SK-N-DZ (cell line): ENCODE results near the gene SNAI3.

Experiments
- DNase-seq: peaks from one replicate; pipeline ENCODE4 v3.0.0-alpha.2; 2015; ENCODE audit warnings: low spot score

SNAI3 gene

GRCh38 chr16:88721815-88722755 is 35.8 kb upstream of the SNAI3 start:
- DNase-seq: no peak

GRCh38 chr16:88721236-88721635 is 34.9 kb upstream of the SNAI3 start:
- DNase-seq: no peak

GRCh38 chr16:88720396-88720970 is 34.2 kb upstream of the SNAI3 start:
- DNase-seq: no peak

GRCh38 chr16:88719933-88720296 is 33.6 kb upstream of the SNAI3 start:
- no peak for DNase-seq

GRCh38 chr16:88719267-88719932 is 33.1 kb upstream of the SNAI3 start:
- no peak for DNase-seq

- DNase-seq: no peak
Observed at GRCh38 chr16:88718178-88718577, 31.9 kb upstream of the SNAI3 start.

GRCh38 chr16:88716601-88717001 is 30.3 kb upstream of the SNAI3 start:
- DNase-seq: no peak

GRCh38 chr16:88716201-88716600 is 29.9 kb upstream of the SNAI3 start:
- no peak for DNase-seq

- no peak for DNase-seq
Observed at GRCh38 chr16:88715312-88716190, 29.2 kb upstream of the SNAI3 start.

- DNase-seq: no peak
Observed at GRCh38 chr16:88714420-88715302, 28.4 kb upstream of the SNAI3 start.

- DNase-seq: no peak
Observed at GRCh38 chr16:88713568-88714419, 27.5 kb upstream of the SNAI3 start.

GRCh38 chr16:88713054-88713453 is 26.7 kb upstream of the SNAI3 start:
- DNase-seq: no peak

- no peak for DNase-seq
Observed at GRCh38 chr16:88712362-88712979, 26.2 kb upstream of the SNAI3 start.

- DNase-seq: no peak
Observed at GRCh38 chr16:88711750-88712340, 25.5 kb upstream of the SNAI3 start.

GRCh38 chr16:88710556-88710955 is 24.2 kb upstream of the SNAI3 start:
- no peak for DNase-seq

- DNase-seq: no peak
Observed at GRCh38 chr16:88706965-88707826, 20.9 kb upstream of the SNAI3 start.

- DNase-seq: peak; percentile 79
Observed at GRCh38 chr16:88706229-88706964, 20.1 kb upstream of the SNAI3 start, which contains the start of the genes CTU2 and RNF166. Gene CTU2, plus strand, starts transcription at chr16:88706503. Its CDS starts 28 bp downstream, at chr16:88706531. Gene RNF166, minus strand, starts transcription at chr16:88706408. Its CDS starts 83 bp downstream, at chr16:88706325.
